ENCODE results near the gene POR.

Gene POR

GRCh38 chr7:75951506-75951905 lies 36.6 kb downstream of the POR start:
- peaks cover under 1% of the 10 kb centered on the region for H3K4me1 ChIP-seq
- H3K4me3 ChIP-seq (ENCODE audit: low read depth, low read length) = no peak overlapping the region
- no peak overlapping the region for H3K9ac ChIP-seq
- no peaks in the 10 kb centered on the region for H3K36me3 ChIP-seq (ENCODE audit: control insufficient read depth, insufficient read depth, low read length)
- H3K4me2 ChIP-seq (ENCODE audit: low read length) = no peak overlapping the region
- no peaks in the 10 kb centered on the region for H3K27me3 ChIP-seq (ENCODE audit: control insufficient read depth, insufficient read depth, low read length)
- H3K79me2 ChIP-seq = peaks cover 34% of the 10 kb centered on the region
- TF ChIP-seq CTCF (IDR thresholded peaks at IDR 0.05) = no peak
- no peak overlapping the region for H3K27ac ChIP-seq
- H3K9me3 ChIP-seq (ENCODE audit: control insufficient read depth, low read length) = no peaks in the 10 kb centered on the region
- no peak overlapping the region for H2AFZ ChIP-seq

- H2AFZ ChIP-seq = no peak overlapping the region
- peaks cover 23% of the 10 kb centered on the region for H3K79me2 ChIP-seq
- H3K27ac ChIP-seq = no peak overlapping the region
- no peaks in the 10 kb centered on the region for H3K27me3 ChIP-seq (ENCODE audit: control insufficient read depth, insufficient read depth, low read length)
- H3K9me3 ChIP-seq (ENCODE audit: control insufficient read depth, low read length) = no peaks in the 10 kb centered on the region
- H3K9ac ChIP-seq = no peak overlapping the region
- H3K4me1 ChIP-seq = peaks cover 13% of the 10 kb centered on the region
- no peak for TF ChIP-seq CTCF (IDR thresholded peaks at IDR 0.05)
- no peak overlapping the region for H3K4me3 ChIP-seq (ENCODE audit: low read depth, low read length)
- no peak overlapping the region for H3K4me2 ChIP-seq (ENCODE audit: low read length)
- no peaks in the 10 kb centered on the region for H3K36me3 ChIP-seq (ENCODE audit: control insufficient read depth, insufficient read depth, low read length)
Observed at GRCh38 chr7:75953431-75953830, 38.5 kb downstream of the POR start.

GRCh38 chr7:75953931-75954330 lies 39.0 kb downstream of the POR start:
- Histone ChIP-seq H3K9me3 (ENCODE audit: control insufficient read depth, low read length) (no peaks in the 10 kb centered on the region), H3K4me1 (peaks cover 18% of the 10 kb centered on the region), H3K9ac (no peak overlapping the region), H3K27ac (no peak overlapping the region), H3K4me2 (ENCODE audit: low read length) (no peak overlapping the region), H2AFZ (no peak overlapping the region), H3K36me3 (ENCODE audit: control insufficient read depth, insufficient read depth, low read length) (no peaks in the 10 kb centered on the region), H3K4me3 (ENCODE audit: low read depth, low read length) (no peak overlapping the region), H3K27me3 (ENCODE audit: control insufficient read depth, insufficient read depth, low read length) (no peaks in the 10 kb centered on the region), H3K79me2 (peaks cover 18% of the 10 kb centered on the region)
- no peak for TF ChIP-seq CTCF (IDR thresholded peaks at IDR 0.05)

GRCh38 chr7:75955331-75955955 lies 40.5 kb downstream of the POR start:
- no peak overlapping the region for H3K4me2 ChIP-seq (ENCODE audit: low read length)
- H3K27ac ChIP-seq = no peak overlapping the region
- H3K4me1 ChIP-seq = peaks cover 21% of the 10 kb centered on the region
- H3K36me3 ChIP-seq (ENCODE audit: control insufficient read depth, insufficient read depth, low read length) = no peaks in the 10 kb centered on the region
- no peaks in the 10 kb centered on the region for H3K27me3 ChIP-seq (ENCODE audit: control insufficient read depth, insufficient read depth, low read length)
- no peak overlapping the region for H3K9ac ChIP-seq
- H3K79me2 ChIP-seq = peaks cover 10% of the 10 kb centered on the region
- no peak for TF ChIP-seq CTCF (IDR thresholded peaks at IDR 0.05)
- no peak overlapping the region for H2AFZ ChIP-seq
- H3K4me3 ChIP-seq (ENCODE audit: low read depth, low read length) = no peak overlapping the region
- H3K9me3 ChIP-seq (ENCODE audit: control insufficient read depth, low read length) = no peaks in the 10 kb centered on the region

Data from parathyroid adenoma (tissue), 2 donors.